HepG2 (cell line): ENCODE data around the gene USF1. TPM values are rescaled to one million over a fixed set of nuclear protein-coding genes. Genes with fewer than 3 reads are reported as not detected.

Source experiments
- ATRX ChIP-seq: sonication (generic); formaldehyde crosslinking; IDR thresholded peaks from 2 replicates; pipeline ENCODE4 v1.4.0; 2020; ENCODE audit warnings: missing genetic modification reagents, borderline replicate concordance
- KDM3A ChIP-seq: IDR thresholded peaks from 2 replicates; pipeline ENCODE4 v1.6.1; 2018; ENCODE audit warnings: low read depth, missing compliant biosample characterization
- KIAA2018 ChIP-seq: sonication (generic); formaldehyde crosslinking; IDR thresholded peaks from 2 replicates; pipeline ENCODE4 v1.5.0; 2020; ENCODE audit warnings: mild to moderate bottlenecking, missing genetic modification reagents, borderline replicate concordance
- NFKB2 ChIP-seq: sonication (generic); formaldehyde crosslinking; IDR thresholded peaks from 2 replicates; pipeline ENCODE4 v1.4.0; 2020; ENCODE audit warnings: missing genetic modification reagents, borderline replicate concordance
- NR1H2 ChIP-seq: sonication (generic); formaldehyde crosslinking; IDR thresholded peaks from 2 replicates; pipeline ENCODE4 v1.8.1; 2022; ENCODE audit warnings: low read depth, missing genetic modification reagents, borderline replicate concordance
- NR2F6 ChIP-seq, 2 experiments: IDR thresholded peaks; 2 replicates each; pipeline ENCODE4 v1.6.1; 2016; ENCODE audit warnings: antibody characterized with exemption in 1 of 2, mild to moderate bottlenecking in 1 of 2
- PAX8 ChIP-seq: sonication (generic); formaldehyde crosslinking; IDR thresholded peaks from 2 replicates; pipeline ENCODE4 v1.8.0; 2022; ENCODE audit warnings: mild to moderate bottlenecking, missing genetic modification reagents, borderline replicate concordance
- SKI ChIP-seq: fragments of 450-650 bp; IDR thresholded peaks from one replicate; pipeline ENCODE4 v1.6.1; 2018; ENCODE audit warnings: mild to moderate bottlenecking; ENCODE audit not compliant: partially characterized antibody
- ZBTB4 ChIP-seq: sonication (generic); formaldehyde crosslinking; IDR thresholded peaks from 2 replicates; pipeline ENCODE4 v1.4.0; 2020; ENCODE audit warnings: missing genetic modification reagents, mild to moderate bottlenecking, borderline replicate concordance
- ZFP36 ChIP-seq: fragments of 150-350 bp; IDR thresholded peaks from 2 replicates; pipeline ENCODE4 v1.6.1; 2018; ENCODE audit warnings: borderline replicate concordance, low read length, low read depth; ENCODE audit not compliant: partially characterized antibody
- ZNF124 ChIP-seq: sonication (generic); formaldehyde crosslinking; IDR thresholded peaks from 2 replicates; pipeline ENCODE4 v1.4.0; 2020; ENCODE audit warnings: missing genetic modification reagents
- ZNF619 ChIP-seq: sonication (generic); formaldehyde crosslinking; IDR thresholded peaks from 2 replicates; pipeline ENCODE4 v1.4.0; 2020; ENCODE audit warnings: mild to moderate bottlenecking, missing genetic modification reagents
- ZNF780A ChIP-seq: sonication (generic); formaldehyde crosslinking; IDR thresholded peaks from 2 replicates; pipeline ENCODE4 v1.8.0; 2022; ENCODE audit warnings: mild to moderate bottlenecking, missing genetic modification reagents, moderate library complexity
- ZSCAN22 ChIP-seq: sonication (generic); formaldehyde crosslinking; IDR thresholded peaks from 2 replicates; pipeline ENCODE4 v1.4.0; 2020; ENCODE audit warnings: mild to moderate bottlenecking, missing genetic modification reagents
- ZUFSP ChIP-seq: sonication (generic); formaldehyde crosslinking; IDR thresholded peaks from 2 replicates; pipeline ENCODE4 v1.9.0; 2021; ENCODE audit warnings: missing genetic modification reagents, mild to moderate bottlenecking, borderline replicate concordance
- polyA plus RNA-seq, 8 experiments: library from polyadenylated mRNA; depleted of rRNA in 3 of 8; stranded (reverse) in 7 of 8; unstranded in 1 of 8; fragments of >200 nt; fragmentation: Illumina TruSeq in 4 of 8; extraction: Trizol in 4 of 8; gene quantifications; 2 replicates each; pipeline versions ENCODE4 v1.2.1 to v1.2.3, GENCODE V29; 2011 to 2016; ENCODE audit warnings: low read depth in 4 of 8, missing spikeins in 1 of 8, mixed read lengths in 1 of 8; ENCODE audit not compliant: insufficient read depth in 1 of 8
- total RNA-seq, 5 experiments: library from RNA; depleted of rRNA; stranded (reverse); fragments of >200 nt; fragmentation: Illumina TruSeq; extraction: Trizol; gene quantifications; 2 replicates each; pipeline ENCODE4 v1.2.3, GENCODE V29; 2016; ENCODE audit warnings: low read depth in 1 of 5

USF1 gene
- total and polyA plus RNA-seq, 2 of the 13 experiments (the other 11 are each of a cell fraction or from before 2014, with no cell fraction given), result 26.9 to 39.4 TPM

- TF ChIP-seq NR1H2 (CRISPR knock-in tag) (no peak), ZFP36 (no peak), PAX8 (no peak), ATRX (CRISPR knock-in tag) (no peak), NFKB2 (0 out of 2 replicates have a peak, but pooled peaks have one; percentile 51), ZUFSP (no peak), SKI (peak; percentile 65), ZNF124 (peak; percentile 96), ZBTB4 (CRISPR knock-in tag) (peak; percentile 43; the same call in 1 of the 2 replicates), NR2F6 (IDR thresholded peaks at IDR 0.05) (peak; percentile 80), NR2F6 (CRISPR knock-in tag; IDR thresholded peaks at IDR 0.05) (peak; percentile 89), ZNF619 (CRISPR knock-in tag) (peak; percentile 92; the same call in 1 of the 2 replicates), KIAA2018 (CRISPR knock-in tag) (no peak), KDM3A (CRISPR knock-in tag) (peak; percentile 70; the same call in 1 of the 2 replicates), ZNF780A (CRISPR knock-in tag) (no peak), ZSCAN22 (CRISPR knock-in tag) (0 out of 2 replicates have a peak, but pooled peaks have one; percentile 55)
Observed at GRCh38 chr1:161013488-161014230, 32.1 kb downstream of the USF1 start (continued).
